ENCODE measurements around the gene GPC3.
"Not testable (repeated sequence)": the region's sequence is repeated elsewhere in the genome, so short reads cannot be mapped to it uniquely, and the experiment has no call there.

GPC3 gene

DNA sequence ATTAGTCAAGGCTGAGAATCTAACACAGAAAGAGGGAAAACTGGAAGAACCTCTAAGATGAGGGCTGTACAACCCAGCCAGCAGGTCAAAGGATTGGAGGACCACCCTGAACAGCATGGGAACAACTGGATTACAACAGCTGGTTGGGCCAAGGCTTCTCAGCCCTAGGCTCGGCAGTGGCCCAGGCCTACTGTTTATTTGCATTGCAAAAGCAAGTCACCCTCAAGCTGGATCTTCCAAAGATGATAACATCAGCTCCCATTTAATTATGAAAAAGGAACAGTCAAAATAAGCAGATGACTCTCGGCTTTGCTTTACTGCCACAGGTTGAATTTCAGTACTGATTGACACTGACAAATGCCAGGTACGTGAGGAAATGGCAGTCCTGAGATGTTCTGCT is 61.8 kb downstream of the GPC3 start:
- DNase-seq = no peak

DNA sequence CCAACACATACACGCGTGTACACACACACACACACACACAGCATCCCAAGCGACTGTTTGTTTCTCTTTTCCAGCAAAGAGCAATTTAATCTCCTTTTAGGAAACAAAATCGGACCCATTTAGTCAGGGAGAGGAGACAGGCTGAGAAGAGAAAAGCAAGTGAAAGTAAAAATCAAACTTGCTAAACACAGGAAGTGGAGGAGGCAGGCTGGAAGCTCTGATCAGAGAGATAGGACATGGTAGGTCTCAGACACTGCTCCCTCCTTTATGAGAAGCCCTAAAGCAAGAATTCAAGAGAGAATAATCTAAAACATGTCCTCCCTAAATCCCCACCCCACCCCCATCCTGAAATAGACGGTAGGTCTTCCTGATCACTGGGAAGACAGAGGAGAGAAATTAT is 62.3 kb downstream of the GPC3 start:
- DNase-seq = no peak

DNA sequence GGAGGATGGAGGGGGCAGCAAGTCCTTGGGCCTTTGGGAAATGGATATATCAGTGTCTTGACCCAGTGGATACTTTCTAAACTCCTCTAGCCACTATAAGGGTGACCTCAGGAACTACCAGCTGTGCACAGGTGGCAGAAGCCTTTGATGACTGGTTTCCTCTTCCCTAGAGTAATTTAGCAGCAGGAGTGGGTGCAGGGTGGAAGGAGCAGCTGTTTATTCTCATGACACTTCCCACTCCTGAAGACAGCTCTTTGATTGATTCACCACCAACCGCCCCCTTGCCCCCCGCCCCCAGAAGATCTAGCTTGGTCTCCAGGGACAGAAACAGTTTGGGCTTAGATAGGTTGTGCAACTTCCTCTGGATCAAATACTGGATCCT is 63.0 kb downstream of the GPC3 start:
- DNase-seq = no peak

DNA sequence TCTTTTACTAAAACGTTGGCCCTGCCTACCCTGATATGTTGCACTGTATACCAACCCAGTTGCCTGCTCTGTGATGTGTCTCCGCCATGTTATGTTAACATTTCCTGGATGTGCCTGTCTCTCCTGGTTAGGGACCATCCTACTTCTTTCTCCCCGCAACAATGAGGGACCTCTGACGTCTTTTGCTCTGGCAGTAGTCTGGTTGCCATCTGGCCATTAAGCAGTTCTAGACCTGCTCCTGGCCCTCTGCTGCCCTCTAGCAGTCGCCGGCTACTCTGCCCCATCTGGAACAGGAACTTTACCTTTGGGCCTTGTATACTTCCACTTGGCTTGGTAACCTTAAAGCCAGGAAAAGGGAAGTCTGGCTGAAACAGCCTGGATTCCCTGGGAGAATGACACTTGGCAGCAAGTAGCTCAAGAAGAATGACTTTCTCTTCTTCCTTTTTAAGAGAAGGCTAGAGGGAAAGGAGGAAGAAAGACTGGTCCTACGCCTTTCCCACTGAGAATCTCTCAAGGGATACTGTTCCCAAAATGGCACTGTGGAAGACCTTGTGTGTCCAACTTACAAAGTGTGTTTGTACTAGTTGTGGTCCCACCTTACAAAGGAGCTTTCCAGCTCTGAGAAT is 63.5 kb downstream of the GPC3 start:
- DNase-seq = peak in 1 of 2 experiments; percentile 11

DNA sequence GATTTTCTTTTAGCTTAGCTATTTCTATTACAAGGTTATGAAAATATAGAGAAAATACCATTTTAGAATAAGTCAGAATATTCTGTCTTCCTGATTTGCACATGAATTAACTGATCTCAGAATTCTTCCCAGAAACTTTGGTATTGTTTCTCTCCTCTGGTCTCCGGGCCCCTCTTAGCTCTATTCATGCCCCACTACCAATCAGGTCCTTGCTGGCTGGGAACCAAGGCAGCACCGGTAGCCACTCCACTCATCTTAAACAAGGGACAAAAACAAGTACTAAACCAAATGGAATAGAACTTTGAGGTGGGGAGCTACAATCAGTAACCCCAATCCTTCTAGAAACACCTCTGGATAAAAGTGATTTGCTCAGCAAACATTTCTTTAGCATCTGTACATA is 64.3 kb downstream of the GPC3 start:
- DNase-seq = no peak

DNA sequence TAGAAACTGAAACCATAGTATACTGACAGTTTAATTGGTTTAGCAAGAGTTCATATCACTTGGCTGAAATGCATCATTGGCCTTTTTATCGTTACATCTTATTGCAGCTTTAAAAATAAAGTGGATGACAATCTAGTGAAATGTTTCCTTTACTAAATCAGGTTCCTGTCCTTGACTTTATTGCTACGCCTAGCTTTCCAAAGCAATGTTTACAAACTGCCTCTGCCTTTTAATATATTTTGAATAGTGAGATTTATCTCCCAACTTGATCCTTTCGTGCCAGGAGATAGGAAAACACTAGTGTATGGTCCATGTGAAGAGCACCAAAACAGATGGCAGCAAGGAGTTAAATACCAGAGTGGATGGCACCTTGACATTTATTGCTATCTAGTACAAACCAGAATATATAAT is 67.0 kb downstream of the GPC3 start:
- DNase-seq = no peak

DNA sequence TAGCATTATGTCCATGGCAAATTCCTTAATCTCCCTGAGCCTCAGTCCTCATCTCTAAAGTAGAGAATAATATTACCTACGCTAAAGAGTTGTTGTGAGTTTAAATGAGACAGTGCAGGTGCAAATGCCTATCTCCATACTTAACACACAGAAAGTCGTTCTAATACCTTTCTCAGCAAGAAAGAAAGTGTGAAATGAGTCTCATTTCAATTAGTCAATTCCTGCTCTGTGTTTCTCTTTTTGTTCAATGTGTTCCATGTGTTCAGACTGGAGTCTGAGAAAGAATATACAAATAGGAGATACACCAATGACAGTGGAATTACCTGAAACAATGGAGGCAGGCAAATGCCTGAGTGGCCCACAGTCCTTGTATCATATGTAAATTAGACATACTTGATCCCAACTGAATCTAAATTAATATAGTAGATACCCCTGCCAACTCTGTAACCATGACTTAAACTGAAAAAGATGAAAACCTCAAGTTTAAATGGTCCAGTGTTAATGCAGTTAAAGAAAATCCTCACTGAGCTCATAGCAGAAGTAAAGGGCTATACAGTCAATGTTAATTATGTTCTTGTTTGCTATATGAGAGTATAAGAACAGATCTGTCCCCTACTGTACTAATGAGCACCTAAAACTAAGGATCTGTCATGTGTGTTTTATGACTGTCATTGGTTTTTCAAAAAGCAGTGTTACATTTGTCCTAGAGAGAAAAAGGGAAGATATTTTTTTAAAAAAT is 68.2 kb downstream of the GPC3 start:
- no peak for DNase-seq

DNA sequence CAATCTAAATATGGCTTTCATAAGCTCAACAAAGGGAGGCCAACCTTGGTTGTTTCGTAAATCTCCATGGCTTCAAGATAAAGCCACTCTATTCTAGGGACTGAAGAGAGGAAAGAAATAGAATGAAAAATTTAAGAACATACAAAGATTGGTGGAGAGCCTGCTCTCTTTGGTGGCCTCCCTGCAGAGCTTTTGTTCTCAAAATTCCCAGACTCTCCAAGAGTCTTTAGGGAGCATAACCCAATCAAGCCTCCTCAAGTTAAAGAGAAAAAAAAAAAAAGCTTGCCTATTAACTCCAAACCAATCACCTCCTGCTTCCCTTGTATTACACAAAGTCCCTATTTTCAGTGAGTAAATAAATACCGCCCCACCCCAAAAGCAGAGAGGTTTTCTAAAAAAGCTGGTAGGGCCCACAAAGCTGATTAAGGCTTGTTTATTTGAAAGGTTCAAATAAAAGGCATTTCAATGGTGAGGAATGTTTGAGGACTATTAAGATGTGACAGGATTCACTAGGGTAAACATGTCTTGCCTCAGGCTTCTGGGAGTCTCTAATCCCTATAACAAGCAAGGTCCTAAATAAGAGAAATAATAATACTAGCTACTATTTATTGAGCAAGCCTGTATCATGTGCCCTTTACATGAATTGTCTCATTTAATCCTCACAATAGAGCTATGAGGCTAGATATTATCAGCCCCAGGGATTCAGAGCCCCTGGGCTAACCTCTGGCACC is 71.6 kb downstream of the GPC3 start:
- DNase-seq = no peak

DNA sequence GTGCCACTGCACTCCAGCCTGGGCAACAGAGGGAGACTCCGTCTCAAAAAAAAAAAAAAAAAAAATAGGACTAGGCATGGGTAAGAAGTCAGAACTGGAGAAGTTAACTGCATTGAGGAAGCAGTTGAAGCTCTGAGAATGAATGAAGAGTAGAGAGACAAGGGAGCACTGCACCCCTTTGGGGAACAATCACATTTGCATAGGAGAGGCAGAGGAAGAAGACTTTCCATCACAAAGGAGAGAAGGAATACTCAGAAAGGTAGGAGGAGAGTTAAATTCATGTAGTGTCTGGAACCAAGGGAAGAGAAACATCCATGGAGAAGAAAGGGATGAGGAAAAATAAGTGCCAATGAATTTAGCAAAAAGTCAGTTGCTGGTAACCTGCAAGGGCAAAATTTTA is 72.4 kb downstream of the GPC3 start:
- no peak for DNase-seq

DNA sequence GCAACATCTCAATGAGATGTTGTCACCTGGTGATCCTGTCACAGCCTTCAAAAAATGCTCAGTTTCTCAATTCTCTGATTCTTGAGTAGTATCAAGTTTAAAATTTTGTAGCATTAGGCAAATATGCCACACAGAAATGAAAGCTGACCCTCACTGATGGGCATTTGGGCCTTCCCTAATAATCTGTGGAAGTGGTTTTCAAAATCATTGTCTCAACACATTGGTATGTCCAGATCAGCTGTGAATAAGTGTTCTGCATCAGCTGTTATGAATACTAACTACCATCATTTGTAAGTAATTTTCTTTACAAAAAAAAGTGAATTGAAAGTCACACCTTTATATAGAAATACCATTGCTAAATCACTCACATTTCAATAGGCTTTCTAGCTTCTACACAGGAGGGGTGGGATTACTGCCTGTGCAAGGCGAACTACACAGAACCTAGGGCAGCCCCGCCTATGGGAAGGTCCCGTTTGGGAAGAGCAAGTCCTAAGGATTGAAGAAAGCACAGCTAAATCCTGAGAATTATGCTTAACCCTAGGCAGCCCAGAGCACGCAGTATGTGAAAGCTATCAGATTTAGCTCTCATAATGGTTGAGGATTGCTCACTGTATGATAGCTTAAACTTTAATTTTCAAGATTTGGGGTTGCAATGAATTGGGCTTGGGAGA is 73.4 kb downstream of the GPC3 start:
- DNase-seq = no peak

DNA sequence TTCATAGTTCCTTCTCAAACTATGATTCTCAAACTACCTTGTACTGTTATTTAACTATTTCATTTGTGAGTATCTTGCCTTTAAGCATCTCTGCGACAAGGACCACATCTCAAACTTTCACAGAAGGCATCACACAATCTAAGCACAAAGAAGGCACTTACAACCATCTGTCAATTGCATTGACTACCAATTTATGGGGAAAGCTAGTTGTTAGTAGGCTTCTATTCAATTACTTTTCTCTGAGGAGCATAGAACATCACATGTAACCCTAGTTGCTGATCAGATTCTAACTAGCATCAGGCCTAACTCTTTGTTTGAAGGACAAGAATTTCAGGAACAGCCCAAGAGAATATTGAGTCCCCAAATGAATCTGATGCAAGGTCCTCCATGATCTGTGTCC is 74.9 kb downstream of the GPC3 start:
- DNase-seq = no peak

DNA sequence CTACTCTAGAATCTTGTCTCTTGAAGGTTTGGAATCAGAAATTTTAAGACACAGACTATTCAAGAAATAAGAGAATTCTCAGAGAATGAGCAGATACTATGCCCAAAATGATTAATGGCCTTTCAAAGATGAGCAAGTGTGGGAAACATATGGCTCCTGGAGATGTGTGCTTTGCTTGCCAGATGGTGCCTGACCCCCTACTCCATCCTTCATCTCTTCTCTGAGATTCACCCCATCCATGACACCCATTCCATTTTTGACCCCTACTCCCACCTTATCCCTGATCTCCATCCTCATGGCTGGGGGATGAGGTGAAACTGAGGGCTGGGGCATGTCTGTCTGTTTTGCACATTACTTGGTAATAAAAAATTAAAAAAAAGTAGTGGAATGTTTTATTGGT is 75.5 kb downstream of the GPC3 start:
- DNase-seq = no peak

DNA sequence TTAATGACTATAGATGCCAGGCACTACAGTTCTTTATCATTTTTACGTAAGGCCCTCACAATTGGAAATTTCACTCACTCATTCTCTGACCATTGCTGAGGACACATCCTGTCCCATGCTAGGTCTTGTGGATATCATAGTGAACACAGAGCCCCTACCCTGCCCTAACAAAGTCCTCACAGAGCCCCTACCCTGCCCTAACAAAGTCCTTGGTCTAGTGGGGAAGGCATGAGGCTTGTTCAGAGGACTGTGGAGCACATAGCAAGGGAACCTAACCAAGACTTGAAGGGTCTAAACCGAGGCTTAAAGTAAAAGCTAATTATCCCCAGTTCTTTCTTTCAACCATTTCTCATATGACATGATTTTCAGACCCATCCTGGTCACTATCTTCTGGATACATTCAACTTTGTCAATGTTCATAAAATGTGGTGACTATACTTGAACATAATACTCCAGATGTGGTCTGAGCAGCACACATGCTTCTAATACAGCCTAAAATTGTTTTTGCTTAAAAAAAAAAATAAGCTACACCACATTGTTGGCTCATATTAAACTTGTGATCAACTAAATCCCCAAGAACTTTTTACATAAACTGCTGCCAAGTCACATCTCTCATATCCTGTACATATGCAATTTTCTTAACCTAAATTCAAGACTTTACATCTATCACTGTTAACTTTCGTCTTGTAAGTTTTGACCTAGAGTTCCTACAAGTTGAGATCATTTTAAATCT is 77.0 kb downstream of the GPC3 start:
- no peak for DNase-seq

DNA sequence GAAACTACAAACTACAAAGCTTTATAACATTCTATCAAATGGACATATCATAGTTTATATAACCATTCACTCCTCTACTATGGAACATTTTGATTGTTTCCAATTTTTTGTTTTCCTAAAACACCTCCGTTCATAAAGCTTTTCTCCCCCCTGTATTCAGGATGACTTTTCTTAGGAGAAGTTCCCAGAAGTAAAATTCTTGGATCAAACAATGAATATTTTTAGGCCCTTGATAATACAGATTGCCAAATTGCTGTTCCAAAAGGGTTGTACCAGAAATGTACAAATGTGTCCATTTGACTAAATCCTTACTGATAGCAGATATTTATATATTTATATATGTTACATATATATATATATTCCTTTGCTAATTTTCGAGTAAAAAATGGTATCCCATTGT is 77.8 kb downstream of the GPC3 start:
- DNase-seq = no peak

DNA sequence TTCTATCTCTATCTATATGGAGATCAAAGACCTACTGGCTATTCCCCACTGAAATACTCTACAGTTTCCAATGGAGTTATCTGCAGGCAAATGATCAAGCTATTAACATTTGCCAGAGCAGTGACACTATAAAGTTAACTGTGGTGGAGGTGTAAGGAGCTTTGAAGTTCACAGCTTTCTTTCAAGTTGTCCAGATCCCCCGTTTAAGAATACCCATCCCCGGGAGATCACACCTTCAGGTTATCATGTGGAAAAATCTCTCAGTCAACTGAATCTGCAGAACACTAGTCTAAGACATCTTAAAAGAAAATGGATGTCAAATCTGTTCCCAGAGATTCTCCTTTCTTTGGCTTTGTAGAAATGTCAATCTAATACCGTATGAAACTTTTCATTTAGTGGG is 80.1 kb downstream of the GPC3 start:
- DNase-seq = no peak

DNA sequence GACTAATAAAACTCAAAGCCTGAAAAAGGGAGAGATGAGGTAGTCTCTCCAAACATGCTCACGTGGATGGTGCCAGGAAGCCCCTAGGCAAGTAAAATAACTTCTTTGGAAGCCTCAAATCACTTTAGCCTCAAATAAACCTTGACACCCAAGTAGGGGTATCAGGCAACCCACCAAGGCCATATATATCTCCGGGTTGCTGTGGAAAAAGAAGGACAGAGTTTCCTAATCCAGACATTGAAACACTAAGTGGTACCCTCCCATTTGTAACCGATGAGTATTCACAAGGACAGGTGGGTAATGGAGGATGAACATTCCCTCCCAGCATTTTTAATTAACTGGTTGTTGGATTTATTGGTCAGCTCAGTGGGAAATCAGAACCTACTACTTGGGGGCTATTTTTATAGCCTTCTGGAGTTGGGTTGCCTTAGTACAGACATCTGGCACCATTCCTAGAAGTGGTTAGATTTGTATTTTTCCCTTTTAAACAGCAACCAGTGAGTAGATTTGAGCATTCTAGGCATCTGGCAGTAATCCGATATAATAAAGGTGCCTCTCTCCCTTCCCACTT is 87.7 kb downstream of the GPC3 start:
- DNase-seq = no peak

DNA sequence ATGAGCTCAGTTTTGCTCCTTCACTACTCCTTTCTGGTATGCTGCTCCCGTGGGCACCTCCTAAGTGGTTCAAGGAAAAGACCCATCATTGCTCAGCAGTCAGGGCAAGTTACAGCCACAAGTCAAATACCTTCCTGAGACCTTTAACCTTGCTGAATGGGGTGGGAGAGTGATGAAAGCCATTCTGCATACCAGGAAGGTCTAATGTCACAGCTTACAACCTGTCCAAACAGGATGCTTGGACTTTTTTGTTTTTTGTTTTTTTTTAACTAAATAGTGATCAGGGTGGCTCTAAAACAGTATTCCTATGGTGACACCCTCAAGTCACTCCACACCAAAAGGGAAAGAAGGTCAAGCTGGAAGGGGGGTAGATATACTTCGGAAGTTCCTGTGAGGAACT is 93.1 kb downstream of the GPC3 start:
- no peak for DNase-seq

DNA sequence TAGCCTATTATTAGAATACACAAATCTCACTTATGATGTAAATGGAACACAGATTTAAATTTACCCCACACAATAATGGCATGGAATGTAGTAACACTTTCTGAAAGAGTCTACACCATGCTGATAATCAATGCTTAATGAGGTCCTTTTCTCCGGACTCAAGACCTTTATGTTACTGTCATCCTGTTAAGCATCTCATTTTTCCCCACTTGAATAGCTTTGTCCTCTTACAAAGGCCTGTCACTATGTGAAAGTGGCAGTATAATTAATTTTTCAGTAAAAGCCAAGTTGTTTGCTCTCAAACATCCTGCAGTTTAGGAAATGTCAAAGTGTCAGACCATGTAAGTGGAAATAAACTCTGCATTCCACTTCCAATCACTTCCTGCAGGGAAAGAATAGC is 96.4 kb downstream of the GPC3 start:
- DNase-seq = no peak

DNA sequence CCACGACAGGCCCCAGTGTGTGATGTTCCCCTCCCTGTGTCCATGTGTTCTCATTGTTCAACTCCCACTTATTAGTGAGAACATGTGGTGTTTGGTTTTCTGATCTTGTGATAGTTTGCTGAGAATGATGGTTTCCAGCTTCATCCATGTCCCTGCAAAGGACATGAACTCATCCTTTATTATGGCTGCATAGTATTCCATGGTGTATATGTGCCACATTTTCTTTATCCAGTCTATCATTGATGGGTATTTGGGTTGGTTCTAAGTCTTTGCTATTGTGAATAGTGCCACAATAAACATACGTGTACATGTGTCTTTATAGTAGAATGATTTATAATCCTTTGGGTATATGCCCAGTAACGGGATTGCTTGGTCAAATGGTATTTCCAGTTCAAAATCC is 97.3 kb downstream of the GPC3 start:
- DNase-seq = not testable (repeated sequence)

DNA sequence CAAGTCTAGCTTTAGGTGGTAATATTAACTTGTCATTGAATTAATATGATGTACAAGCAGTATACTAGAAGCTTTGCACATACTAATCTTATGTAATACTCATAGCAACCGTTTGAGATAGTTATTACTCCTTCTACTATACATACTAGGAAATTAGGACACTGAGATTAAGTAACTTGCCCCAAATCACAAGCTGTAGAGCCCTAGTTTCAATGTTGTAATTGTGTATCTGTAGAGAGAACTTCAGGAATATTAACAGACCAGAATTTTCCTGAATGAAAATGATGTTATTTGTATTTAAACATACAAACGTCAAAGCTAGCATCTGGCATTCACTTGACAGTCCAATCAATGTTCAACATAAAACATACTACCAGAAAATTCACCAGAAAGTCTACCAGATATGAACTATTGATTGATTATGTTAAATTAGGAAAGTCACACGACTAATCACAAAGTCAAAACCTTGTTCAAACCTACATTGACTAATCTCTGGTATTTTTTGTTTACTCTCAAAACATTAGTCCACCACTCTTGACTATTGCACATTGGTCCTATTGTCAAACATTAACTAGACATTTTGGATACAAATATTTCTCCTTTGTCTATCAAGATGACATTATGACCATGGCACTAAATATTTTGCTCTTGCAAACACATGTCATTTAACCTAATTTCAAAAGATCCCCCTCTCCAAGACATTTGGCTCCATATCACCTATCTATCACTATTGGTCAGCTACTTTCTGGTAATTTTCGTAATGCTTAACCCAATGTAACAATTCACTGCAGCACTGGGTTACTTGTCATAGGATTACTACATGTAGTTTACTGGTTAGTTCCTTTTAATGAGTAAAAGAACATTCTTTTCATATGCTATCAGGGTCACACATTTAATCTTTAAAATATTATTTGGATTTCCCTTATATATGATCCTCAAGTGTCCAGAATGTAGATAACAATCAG is 100.7 kb downstream of the GPC3 start:
- no peak for DNase-seq

DNA sequence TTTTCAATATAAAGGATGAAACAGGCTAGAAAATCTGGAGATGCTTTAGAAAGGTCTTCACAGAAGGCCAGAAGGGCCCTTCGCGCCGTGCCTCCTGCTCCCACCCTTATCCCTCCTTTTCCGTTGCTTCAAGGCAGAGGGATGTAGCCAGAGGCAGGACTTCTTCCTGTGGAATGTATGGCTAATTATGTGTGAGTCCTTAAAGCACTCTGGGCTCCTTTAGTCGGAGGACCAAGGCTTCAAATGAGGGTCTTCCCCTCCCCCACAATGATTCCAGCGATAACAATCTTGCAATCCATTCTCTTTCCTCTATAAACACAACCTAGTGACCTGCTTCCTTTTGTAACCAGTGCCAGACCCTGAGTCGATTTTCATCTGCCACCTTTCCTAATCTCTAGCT is 103.5 kb downstream of the GPC3 start:
- DNase-seq = no peak

DNA sequence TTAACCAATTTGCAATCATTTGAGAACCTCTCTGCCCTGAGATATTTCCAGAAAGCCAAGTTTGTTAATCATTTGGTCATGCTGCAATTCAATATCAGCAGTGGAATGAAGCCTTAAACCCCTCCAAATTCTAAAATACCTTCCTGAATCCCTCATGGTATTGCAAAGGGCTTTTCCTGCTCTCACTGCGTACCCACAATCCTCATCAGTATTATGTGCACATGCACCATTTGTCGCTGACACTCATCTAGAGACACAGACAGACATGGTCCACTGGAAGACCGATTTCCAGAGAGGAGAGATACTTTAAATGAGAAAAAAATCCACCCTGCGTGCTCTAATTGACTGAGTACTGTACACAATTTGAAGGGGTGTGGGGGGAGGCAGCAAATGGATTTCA is 104.4 kb downstream of the GPC3 start:
- DNase-seq = no peak

All from SHP77 (cell line).